NCI-H187 treated with DMSO at 0.1 percent for 48 hours (cell line): ENCODE measurements around the gene ARHGAP10.
"Not testable (repeated sequence)": the region's sequence is repeated elsewhere in the genome, so short reads cannot be mapped to it uniquely, and the experiment has no call there.

Experiments used
- DNase-seq: peaks from one replicate; lab custom pipeline; 2025; lab: John Stamatoyannopoulos, UW

ARHGAP10 gene

DNA sequence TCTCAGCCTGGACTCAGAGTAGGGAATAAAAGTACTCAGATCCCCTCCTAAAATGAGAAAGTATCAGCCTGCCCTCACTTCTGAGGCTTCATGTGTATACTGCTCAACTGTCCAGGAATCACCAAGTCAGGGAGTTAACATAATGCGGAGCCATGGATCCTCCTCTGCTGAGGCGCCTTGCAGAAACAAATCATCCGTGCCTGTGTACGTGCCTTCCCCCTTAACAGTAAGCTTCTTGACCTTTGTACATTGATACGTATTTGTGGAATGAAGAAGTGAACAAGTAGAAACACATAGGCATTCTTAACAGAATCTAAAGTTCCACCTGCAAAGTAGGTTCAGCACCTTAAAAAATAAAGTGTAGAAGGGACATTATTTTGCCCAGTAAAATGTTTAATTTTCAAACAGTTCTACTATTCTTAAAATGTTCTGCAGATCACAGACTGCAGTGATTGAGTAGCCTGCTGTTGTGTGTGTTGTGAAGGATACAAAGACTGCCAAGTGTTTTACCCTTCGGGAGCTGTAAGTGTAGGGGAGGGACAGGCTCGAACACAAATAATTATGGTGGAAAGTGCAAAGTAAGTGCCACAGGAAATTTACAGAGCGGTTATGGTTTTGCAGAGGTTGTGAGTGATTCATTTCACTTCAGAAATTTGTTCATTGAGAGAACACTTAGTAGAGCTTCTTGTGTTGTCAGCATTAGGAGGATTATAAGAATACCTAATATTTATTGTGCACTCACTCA lies 61.9 kb downstream of the ARHGAP10 start:
- no peak for DNase-seq

DNA sequence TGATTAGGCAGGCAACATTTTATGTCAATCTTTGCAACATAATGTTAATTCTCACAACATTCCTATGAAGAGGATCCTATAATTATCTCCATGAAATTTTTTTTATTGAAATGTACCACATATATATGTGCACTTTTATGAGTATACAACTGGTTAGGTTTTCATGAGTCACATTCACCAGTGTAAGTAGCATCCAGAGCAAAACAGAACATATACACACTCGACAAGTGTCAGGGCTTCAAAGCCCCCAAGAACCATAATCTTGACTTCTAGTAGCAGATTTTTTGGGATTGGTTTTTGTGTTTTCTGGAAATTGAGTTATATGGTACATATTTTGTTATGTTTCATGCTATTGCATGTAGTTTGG lies 62.4 kb downstream of the ARHGAP10 start:
- no peak for DNase-seq

DNA sequence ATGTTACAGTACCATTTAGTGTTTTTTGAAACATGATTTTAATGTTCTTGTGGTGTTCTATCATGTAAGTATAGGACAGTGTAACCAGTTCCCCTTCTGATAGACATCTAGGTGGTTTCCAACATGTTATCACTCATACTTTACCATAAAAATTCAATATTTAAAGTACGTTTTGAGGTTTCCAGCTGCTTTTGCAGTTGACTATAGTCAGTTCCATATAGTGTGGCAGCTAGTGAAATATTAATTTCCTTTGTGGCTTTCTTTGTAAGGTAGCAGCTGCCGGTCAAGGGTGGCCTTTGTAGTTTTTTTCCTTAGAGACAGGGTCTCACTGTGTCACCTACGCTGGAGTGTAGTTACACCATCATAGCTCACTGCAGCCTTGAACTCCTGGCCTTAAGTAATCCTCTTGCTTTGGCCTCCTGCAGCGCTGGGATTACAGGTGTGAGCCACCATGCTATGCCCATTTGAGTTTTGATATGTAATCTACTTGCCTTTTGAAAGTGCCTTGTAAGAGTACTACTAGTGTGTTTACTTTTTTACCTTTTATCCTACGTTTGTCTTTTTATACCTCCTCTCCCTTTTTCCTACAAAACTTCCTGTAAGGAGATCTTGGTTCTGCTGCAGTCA lies 63.0 kb downstream of the ARHGAP10 start:
- no peak for DNase-seq

DNA sequence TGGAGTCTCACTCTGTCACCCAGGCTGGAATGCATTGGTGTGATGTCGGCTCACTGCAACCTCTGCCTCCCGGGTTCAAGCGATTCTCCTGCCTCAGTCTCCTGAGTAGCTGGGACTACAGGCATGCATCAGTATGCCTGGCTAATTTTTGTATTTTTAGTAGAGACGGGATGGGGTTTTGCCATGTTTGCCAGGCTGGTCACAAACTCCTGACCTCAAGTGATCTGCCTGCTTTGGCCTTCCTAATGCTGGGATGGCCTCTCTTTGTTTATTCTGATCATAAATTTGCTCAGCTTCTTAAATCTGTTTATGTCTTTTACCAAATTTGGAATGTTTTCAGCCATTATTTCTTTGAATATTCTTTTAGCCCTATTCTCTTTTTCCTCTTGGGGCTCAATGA lies 67.2 kb downstream of the ARHGAP10 start:
- DNase-seq = not testable (repeated sequence)

DNA sequence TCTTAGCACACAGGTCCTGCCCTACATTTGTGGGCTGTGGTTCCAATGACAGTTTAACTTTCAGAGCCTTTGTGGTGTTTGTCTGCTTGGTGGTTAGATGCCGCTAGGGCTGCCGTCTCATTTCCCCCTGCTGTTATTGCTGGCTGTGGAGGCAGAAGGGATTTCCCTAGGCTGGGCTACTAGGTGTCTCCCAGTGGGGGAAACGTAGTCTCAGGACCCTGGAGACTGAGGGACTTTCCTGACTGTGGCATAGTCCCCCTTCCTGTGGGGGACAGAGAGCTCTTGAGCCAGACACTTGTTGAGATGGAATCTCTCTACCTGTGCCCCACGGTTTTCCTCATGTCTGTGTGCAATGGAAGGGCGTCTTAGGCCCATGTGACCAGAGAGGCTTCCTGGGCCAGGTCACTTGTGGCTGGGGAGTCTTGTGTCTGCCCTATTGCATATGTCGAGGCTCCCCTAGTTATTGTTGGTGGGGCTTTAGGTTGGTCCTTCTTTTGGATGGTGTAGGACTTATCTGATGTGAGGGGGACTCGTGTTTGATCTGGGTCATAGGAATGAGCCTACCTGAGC lies 68.2 kb downstream of the ARHGAP10 start:
- DNase-seq = no peak

DNA sequence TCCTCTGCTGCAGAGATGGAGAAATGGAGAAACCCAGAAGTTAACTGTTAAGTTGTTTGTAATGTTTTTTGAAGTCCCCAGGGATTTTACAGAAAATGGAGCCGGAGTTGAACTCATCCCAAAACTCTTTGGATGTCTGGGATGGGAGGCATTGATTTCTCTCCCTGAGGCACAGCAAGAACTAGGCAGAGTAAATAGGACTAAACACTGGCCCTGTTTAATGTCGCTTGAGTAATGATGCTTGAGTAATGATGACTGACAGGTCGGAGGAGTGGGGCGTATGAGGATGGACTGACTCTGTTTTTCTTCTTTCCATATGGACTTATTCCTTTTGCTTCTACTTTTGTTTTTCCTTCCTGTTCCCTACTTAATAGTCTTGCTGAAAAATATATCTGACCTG lies 69.9 kb downstream of the ARHGAP10 start:
- DNase-seq = no peak

DNA sequence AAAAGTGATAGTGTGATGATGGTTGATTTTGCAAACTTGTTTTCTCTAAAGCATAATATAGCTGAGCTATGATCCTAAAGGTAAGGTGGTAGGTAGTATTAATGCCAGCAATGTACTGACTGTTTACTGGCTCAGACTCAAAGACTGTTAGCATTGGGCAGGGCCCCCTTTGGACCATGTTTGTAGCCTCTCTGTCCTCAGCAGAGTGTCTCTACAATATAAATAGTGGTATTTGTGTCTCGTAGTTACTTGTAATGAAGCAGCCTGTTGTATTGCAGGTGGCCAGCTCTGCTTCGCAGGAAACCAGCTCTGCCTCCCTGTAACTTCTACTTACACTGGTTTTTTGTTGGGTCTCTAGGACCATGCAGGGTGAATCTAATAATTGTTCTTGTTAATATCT lies 70.5 kb downstream of the ARHGAP10 start:
- no peak for DNase-seq

DNA sequence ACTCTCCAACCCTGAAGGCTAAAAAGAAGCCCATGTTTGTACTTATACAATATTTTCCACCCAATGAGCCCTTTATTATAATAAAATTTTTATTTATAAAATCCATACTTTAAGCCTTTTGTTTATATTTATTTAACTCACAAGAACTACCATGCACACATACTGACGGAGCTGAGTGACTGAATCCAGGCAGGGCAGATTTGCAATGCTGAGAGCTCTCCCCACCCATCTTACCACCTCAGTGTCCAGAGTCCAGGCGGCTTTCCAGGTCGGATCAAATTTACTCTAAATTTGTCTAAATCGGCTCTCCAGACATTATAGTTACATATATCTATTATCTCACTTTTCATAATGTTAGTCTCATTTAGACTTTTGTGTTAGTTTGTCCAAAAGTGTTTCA lies 74.1 kb downstream of the ARHGAP10 start:
- no peak for DNase-seq

DNA sequence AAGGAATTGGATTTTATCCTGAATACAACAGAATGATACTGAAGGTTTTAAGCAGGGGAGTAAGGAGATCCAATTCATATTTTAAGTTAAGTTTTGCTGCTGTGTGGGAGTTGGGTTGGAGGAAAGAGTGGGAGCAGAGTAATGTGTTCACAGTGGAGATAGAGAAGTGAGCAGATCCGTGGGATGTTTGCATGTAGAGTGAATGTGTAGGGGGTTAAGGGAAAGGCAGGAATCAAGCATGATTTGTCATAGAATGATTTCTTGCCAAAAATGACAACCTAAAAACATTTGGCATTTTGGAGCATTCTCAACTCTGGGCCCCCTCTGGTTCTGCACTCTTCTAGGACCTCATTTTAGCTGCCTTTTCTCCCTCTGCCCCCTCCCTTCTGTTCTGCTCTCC lies 76.6 kb downstream of the ARHGAP10 start:
- no peak for DNase-seq

DNA sequence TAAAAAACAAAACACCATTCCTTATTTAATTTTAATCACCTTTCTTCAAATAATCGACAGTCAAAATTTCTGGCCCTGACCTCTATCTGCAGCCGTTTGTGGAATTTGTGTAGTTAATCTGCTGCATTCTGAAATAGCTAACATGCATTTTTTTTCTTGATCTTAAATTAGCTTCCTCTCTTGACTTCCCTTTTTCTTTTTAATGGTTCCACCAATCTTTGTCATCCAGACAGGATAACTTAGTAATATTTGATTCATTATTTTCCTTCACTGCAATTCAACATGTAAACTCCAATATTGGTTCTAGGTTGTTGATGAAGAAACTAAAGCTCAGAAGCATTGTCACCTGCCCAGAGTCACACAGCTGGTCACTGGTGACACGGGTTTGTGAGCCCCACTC lies 77.3 kb downstream of the ARHGAP10 start:
- DNase-seq = no peak

DNA sequence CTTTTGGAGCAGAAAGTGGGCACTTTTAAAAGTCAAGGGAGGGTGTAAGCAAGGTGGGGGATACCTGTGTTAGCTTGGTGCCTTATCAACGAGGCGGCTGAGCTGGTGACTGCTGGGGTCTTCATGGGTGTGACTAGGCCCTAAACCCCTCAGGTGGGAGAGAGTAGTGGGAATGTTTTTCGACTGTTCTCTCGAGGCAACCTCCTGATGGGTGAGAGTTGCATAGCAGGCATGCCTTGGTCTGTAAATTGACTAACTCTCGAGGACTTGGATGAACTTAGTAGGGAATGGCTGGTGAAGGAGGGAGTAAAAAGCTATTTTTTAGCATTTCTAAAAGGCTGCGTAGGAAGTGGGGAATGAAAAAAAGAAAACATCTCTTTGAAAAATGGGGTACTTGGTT lies 80.0 kb downstream of the ARHGAP10 start:
- DNase-seq = no peak

DNA sequence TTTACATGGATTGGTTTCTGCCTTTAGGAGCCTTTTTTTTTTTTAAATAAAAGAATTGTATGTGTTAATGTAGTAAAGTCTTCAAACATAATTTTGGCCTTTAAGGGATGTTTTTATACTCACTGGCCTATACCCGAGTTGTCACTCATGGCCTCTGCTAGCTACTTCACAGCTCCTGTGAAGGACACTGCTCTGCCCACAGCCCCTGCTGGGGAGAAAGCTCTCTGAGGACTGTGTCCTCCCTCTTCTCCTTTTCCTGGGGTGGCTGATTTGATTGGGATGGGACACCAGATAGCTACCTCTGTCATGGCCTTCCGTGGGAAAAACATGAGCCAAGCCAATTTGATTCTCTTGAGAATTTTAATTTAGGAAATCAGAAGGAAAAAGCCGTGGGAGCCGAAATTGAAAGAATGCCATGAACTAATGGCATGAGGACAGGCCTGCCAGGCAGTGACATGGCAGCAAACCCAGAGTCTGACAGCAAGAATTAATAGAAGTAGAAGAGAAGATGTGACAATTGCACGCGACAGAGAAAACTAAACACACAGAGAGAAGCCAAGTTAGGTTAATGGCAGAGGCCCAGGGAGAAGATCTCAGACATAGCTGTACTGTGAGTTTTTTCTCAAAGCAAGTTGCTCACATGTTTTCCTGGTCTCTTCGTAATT lies 81.4 kb downstream of the ARHGAP10 start:
- DNase-seq = no peak

DNA sequence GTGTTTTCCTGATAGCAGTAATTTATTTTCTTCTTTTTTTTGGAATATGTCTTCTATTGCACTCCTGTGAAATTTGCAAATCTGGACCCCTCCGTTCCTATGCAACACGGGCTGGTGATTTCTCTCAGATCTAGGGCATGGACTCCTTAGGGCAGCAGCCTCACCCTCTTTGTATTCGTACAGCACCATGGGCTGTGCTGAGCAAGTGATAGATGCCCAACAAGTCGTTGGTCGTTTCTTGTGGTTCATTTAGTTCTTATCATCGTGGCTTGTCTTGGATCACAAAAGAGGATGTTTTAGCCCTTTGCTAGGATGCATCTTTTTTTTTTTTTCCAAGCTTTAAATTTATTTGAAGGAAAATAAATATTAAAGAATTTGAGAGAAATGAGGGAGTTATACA lies 82.1 kb downstream of the ARHGAP10 start:
- DNase-seq = no peak

DNA sequence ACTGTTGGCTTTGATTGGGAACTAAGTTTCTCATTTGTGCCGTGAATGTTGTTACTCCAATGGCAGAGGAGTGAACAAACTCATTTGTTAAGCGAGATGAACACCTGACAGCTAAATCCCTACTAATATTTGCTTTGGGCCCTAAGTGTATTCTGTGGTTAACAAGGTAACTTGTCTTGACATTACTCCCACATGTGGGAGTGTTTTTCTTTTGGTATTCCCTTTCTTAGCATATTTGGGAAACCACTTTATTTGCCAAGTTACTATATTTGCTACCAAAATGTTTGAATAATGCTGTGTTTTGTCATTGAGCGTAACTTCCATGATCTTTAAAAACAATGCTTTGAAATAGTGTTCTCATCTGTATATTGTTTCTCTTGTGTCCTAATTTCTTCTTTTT lies 82.5 kb downstream of the ARHGAP10 start:
- DNase-seq = no peak

DNA sequence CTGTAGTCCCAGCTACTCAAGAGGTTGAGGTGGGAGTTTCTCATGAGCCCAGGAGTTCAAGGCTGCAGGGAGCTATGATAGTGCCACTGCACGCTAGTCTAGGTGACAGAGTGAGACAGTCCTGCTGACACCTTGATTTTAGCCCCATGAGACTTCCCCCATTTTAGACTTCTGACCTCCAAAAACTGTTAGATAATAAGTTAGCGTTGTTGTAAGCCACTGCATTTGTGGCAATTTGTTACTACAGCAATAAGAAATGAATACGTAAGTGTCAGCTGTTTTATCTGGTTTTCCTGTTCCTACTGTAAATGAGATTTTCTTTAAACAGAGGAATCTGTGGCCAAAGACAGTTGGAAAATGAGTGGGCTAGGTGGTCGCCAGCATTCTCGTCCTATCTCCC lies 83.9 kb downstream of the ARHGAP10 start:
- DNase-seq = no peak

DNA sequence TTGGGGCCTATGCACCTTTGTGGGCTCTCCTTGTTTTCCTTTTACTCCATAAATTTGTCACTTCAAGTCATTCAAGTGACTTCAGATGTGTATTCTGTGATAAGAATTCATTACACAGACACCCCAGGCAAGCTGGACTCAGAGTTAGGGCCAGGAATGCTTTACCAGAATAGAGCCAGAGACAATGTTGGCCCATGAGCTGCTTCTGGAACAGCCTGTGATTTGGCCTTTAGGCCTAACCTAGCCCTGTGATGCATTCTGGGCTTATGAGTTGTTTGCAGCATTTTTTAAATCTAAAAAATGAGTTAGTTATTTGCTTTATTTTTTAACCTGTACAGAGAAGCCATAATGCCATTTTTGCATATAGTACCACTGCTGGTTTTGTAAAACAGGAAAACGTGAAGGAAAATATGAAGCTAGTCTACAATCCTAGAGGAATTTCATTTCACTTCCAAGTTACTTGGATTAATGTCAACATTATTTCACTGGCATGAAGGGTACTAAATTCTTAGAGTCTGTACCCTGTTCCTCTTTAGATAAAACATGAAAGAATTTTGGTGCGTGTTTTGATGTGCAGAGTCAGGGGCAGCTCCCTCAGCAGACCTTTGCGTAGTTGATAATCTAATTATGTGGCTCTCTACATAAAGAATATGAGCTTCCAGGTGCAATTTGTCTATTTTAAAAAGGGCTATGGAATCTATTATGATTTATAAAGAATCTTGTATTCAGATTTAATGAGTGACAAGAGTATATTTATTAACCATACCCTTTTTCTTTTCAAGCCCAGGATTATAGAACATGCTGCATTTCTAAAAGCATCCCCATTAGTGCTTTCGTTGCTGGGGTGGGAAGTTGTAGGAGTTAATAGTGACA lies 84.7 kb downstream of the ARHGAP10 start:
- DNase-seq = no peak

DNA sequence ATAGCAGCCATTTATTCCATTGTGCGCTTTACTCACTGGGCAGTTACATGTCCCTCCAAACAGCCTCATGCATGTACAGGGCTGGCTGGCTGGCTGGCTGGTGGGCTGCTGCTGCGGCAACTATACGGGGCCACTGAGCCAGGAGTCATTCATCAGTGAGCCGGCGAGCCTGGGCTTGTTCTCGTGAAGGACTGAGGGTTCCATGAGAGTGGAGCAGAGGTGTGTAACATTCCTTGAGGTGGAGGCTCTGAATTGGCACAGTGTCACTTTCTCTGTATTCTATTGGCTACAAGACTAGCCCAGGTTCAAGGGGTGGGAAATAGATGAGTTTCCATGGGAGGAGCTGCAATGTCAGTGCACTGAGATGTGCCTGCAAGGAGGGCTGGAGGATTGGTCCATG lies 89.1 kb downstream of the ARHGAP10 start:
- DNase-seq = no peak

DNA sequence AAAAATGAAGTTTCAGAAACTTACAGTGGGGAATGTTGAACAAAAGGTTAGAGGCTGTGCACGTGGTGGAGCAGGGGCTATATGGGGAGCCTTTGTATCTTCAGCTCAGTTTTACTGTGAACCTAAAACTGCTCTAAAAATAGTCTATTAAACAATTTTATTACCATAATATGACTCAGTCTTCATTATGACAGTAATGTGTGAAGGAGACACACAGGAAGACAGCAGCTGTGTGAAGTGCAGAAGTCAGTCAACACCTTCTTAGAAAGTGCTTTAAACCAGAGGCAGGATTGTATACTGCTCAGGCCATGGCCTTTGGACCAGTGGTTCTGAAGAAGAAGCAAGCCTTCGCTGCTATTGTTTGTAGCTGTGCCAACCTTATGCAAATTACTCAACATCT lies 89.7 kb downstream of the ARHGAP10 start:
- DNase-seq = no peak

DNA sequence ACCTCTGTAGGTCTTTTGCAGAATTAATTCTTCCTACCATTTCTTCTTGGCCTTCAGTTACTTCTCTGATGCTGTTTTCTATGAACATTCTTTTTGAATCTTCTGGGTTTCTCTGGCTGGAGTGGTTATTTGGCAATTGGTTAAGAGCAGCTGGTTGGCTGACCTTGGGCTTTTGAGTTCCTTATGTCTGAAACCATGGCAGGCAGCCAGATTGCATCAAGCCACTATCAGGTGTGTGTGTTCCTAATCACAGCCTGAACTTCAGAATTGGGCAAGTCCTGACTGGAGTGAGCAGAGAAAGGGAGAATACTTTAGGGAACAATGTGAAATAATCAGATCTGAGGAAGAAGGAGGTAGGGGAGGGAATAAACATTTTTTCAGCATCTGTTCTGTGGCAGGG lies 90.2 kb downstream of the ARHGAP10 start:
- no peak for DNase-seq

DNA sequence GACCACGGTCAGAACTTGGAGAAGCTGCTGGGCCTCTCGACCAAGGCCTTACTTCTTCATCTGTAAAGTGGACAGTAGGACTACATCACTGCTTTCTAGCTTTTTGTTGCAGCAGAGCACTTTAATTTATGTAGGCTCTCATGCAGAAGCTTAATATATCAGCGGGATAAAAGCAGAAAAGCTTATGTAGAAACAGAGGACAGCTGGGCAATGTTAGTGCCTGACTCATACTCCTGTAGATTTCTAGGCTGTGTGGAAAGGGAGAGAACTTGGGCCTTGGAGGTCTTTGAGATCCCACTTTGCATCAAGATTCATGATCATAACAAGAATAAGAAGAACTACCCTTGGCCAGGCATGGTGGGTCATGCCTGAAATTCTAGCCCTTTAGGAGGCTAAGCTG lies 91.2 kb downstream of the ARHGAP10 start:
- no peak for DNase-seq

DNA sequence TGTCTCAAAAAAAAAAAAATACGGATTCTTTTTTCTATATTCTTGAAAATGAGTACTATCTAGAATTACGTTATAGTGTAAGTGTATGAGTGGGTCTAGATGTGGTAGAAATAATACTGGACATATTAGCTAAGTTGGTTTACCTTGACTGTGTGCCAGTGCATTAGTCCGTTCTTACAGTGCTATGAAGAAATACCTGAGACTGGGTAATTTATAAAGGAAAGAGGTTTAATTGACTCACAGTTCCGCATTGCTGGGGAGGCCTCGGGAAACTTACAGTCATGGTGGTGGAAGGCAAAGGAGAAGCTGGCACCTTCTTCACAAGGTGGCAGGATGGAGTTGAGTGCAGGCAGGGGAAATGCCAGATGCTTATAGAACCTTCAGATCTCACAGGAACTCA lies 92.4 kb downstream of the ARHGAP10 start:
- DNase-seq = no peak

DNA sequence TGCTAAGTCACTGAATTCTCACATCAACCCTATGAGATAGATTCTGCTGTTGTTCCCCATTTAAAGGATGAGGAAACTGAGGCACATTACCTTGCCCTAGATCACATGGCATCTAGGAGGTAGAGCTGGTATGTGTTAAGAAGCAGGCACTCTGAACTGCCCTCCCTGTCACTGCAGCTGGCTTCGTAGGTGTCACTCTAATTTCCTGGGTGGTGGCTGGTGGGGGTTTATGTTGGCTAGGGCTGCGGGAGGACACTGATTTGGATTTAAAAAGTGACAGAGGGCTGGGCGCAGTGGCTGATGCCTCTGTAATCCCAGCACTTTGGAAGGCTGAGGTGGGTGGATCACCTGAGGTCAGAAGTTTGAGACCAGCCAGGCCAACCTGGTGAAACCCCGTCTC lies 93.0 kb downstream of the ARHGAP10 start:
- DNase-seq = no peak
